Measurements from ENCODE around the gene SYCE3.

The SYCE3 gene

DNA sequence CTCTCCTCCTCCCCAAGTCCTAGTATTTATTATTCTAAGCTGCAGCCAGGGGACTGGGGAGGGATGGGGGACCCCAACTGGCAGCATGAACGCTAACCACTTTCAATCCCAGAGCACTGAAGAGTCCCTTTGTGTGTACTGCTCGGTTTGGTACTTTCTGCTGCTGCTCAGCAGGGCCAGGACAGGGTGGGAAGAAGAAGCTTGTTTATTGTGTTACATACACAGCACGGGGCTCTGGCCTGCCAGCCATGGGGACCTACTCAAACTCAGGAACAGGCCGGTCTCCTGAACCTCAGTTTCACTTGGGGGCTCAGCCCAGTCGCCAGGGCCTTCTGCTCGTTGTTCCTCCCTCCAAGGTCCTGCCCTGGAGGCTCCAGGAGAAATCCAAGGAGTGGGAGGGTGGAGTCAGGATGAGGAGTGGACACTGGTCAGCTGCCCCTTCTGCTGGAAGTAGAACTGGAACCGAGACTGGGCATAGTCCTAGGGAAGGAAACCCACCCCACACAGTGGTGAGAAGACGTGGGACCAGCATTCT lies 16.1 kb upstream of the SYCE3 start:
- intact Hi-C loops (cut with DNase I), result no loop called here

DNA sequence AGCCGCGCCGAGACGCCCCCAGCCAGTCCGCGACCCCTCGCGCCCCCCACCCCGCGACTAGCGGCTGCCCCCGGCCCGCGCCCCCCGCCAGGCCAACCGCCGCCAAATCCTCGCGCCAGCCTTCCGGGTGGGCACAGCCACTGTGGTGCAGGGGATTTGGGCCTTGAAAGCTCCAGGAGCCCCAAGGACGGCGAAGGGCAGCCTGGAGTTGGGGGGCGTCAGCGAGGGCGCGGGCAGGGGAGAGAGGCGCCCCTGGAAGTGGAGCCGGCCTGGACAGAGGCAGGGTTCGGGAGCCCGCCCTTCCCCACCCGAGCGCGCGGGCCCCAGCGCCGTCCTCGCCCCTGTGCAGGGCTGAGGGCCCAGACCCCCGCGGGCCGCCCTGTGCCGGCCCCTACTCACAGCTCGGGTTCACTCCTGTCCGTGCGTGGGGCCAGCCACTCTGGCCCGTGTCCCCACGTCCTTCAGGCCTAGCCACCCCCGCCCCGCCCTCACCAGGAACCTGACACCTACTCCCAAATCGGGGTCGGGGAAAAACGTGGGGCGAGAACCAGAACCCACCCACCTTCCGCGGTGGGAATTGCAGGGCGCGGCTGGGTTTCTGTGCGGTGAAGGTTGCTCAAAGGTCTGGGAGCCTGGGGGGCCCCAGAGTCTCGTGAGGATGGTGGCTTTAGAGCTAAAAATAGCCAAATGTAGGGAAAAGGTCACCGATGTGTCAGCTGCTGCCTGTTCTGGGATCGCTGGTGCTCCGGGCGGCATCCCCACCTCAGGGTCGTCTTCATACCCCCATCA lies 15.5 kb upstream of the SYCE3 start, which contains the start of gene CPT1B:
Gene CPT1B (minus strand): TSS at position 441 of the 789 bp plus-strand sequence. CDS start 512 bp downstream, outside the sequence.
- intact Hi-C loops (cut with DNase I), result no loop called here
- peak in 2 of 10 donors; percentile 65 to 76 for DNase-seq

More for the DNA sequence above, 16.1 kb upstream of the SYCE3 start:
- DNase-seq, result peak in 2 of 10 donors; percentile 41 to 47

DNA sequence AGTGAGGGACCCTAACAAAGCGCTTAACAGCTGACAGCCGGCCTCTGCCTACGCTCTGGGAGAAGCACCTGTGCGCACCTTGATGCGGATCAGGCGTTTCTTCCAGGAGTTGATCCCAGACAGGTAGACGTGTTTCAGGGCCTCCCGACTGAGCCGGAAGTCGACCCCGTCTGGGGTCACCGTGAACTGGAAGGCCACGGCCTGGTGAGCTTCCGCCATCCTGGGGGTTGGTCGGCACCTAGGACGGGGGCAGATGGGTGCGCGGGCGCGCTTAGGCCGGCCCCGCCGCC lies 14.9 kb upstream of the SYCE3 start:
- intact Hi-C loops (cut with DNase I), result no loop called here
- DNase-seq, result peak in 2 of 10 donors; percentile 79

DNA sequence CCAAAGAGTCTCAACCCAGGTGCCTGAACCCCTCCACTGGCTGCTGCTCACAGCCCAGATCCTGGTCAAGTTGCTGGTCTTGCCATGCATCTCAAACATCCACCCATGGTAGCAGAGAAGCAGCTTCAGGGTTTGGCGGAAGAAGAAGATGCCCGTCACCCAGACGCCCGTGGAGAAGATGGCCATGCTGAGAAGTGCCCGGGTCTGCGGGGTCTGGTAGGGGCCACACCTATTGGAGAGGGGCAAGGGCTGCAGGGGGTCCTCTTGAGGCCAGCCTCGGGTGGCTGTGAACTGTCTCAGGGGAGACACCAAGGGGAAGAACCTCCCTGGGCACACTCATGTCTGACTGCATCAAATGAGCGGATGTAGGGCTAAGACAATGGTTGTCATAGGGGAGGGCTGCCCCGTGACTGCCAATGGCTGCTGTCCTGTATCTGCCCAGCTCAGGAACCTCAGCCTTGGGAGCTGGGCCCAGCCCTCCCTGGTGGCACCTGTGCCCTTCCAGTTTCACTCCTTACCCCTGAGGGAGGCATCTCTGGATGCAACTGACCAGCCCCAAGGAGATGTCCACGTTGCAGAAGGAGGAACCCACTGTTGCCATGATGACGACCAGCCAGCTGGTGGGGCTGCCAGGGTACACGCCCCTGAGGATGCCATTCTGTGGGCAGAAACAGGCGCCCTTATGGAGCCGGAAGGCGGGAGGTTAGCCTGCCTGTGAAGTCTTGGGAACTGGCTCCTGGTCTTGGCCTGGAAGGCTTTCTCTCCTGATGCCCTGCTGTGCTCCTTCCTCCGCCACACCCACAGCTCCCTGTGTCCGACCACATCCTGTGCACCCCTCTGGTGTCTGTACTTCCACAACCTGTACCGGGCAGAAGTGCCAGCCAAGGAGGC lies 14.3 kb upstream of the SYCE3 start:
- intact Hi-C loops (cut with DNase I), result no loop called here
- DNase-seq, result peak in 2 of 10 donors; percentile 73 to 82

DNA sequence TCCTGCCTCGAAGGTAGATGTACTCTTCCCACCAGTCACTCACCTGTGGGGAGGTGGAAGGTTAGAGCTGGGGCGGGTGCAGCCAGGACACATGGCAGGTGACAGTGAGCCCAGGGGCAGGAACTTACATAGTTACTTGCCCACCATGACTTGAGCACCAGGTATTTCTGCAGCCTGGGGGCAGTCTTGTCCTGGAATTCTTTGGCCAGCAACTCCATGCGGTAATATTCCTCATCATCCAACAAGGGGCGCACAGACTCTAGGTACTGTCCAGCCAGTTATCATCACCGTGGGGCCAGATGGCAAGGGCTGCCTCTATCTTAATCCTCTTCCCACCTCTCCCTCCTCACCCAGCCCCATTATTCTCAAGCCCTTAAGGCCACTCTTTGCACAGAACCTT lies 13.4 kb upstream of the SYCE3 start:
- DNase-seq, result peak in 2 of 10 donors; percentile 74 to 82
- intact Hi-C loops (cut with DNase I), result no loop called here

DNA sequence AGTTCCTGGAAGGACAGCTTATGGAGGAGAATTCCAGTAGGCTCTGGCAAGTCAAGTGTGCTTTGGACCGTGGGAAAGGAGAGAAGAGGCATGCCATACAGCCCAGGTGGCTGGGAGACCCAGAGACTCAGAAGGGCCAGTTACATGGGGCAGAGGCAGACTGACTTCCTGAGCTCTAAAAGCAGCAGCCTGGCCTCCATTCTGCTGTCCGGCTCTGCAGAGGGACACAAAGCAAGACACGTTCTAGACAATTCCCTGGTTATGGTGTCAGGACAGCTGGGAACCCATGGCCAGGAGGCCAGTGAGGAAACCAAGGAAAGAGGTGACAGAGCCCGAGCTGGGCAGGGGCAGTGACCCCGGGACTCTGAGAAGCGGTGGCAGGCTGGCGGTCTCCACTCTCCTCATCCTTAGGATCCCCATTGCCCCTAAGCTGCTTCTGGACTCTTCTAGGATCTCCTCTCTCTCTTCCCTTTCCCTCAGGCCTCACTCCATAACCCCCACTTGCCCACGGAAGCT lies 12.8 kb upstream of the SYCE3 start:
- peak in 2 of 10 donors; percentile 55 to 73 for DNase-seq
- intact Hi-C loops (cut with DNase I), result no loop called here

DNA sequence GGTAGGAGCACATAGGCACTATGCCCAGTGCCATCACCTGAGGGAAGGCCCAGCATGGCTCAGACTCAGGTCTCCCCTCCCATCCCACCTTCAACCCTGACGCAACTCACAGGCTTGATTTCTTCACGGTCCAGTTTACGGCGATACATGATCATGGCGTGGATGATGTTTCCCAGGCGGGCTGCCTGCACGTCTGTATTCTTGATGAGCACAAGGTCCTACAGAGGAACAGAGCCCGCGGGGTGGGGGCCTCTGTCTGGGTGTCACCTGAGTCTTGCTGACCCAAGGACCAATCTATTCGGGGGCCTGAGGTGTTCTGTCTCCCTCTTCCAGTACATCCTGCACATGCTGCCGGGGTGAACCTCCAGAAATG lies 11.7 kb upstream of the SYCE3 start:
- intact Hi-C loops (cut with DNase I), result no loop called here
- DNase-seq, result peak in 2 of 10 donors; percentile 67 to 73

DNA sequence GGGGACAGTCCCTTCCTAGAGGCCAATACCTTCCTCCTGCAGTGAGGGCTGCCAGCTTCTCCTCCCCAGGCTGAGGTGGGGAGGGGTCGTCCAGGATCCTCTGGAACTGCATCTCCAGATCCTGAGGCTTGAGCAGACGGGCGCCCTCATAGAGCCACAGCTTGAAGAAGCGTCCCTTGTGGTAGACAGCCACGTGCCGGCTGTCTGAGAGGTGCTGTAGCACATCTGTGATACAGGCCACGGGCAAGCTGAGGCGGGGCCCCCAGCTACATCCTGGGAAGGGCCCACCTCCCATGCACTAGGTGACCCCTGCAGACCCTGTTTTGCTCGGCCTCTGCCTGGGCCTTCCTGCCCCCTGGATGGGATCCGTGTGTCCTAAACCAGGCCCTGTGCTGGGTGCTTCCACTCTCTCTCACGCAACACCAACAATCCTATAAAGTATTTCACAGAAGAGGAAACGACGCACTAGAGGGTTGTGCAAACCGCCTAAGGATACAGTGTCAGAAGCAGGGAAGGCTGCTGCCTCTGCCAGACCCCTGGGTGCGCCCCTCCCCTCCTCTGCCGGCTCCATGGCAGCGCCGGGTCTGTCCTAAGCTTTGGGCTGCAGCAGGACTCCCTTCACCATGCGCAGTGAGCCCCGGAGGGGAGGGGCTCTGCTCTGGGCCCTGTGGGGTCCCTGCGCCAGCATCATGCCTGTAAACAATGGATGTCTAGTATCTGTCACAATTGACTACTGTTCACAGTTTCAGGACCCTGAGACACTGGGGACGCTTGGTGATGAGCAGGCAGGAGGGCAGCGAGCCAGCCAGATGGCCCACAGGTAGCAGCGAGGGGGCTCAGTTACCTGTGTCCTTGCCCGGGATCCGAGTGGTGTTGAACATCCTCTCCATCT lies 11.0 kb upstream of the SYCE3 start:
- intact Hi-C loops (cut with DNase I), result no loop called here
- peak in 2 of 10 donors; percentile 49 to 72 for DNase-seq

DNA sequence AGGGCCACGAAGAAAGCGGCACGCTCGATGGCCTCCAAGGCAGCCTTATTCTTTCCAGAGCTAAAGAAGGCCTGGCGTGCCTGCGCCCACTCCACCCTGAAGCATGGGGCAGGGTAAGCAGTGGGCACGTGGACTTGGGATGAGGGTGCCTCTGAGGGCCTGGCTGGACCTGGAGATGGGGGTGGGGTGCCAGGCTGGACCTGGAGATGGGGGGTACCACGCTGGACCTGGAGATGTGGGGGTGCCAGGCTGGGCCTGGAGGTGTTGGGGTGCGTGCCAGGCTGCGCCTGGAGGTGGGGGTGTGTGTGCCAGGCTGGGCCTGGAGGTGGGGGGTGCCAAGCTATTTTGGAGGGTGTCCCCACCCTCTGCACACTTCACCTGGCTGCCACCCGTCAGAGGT lies 10.2 kb upstream of the SYCE3 start:
- intact Hi-C loops (cut with DNase I), result no loop called here

DNA sequence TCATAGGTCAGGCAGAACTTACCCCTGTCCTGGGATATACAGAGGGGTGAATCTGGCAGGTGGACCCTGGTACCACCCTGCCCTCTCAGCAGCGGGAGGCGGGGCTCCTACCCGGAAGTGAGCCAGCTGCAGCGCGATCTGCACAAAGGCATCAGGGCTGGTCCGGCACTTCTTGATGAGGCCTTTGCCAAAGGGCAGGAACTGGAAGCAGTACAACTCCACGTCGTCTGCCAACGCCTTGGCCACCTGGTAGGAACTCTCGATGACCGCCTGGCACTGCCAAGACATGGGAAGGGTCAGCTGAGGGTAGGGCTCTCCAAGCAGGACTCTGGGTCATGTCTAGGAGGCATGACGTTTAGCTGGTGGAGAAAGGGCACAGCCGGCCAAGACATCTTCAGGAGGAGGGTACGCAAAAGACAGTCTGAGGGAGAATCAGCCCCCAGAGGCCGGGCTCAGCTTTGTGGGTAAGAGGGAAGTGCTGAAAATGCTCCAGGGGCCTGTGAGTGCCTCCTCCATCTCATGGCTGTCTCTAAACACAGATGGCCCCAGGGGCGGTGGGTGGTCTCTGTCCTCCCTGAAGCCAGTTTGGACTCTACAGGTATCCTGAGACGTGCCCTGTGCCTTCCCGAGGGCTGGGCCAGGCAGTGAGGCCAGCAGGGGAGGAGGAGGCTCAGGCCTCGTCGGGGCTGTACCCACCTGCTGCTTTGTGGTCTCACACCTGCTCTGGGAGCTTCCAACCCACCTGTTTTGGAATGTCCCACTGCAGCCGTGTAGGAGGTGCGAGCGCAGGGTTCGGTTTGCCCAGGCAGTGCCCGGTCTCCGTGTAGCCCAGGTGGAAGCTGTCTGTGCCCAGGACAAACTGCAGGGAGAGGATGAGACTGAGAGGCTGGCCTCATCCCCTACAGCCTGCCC lies 8.8 kb upstream of the SYCE3 start:
- peak in 2 of 10 donors; percentile 74 to 77 for DNase-seq
- intact Hi-C loops (cut with DNase I), result no loop called here

More for the DNA sequence above, 10.2 kb upstream of the SYCE3 start:
- DNase-seq, result peak in 2 of 10 donors; percentile 55 to 75

DNA sequence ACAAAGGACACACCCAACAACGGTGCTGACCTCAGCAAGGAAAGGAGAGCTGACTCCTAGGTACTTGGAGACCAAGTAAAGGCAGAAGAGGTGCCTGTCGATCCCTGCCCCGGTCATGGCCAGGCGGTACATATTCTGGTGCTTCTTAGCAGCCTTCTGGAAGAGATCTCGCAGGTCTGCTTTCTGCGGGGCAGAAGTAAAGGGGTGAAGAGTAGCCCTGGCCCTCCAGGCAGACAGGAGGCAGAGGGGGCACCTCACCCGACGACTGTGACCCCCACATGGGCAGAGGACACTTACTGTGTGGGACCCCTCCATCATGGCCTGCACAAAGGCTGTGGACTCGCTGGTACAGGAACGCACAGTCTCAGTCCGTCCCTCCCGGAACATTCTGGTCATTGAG lies 8.1 kb upstream of the SYCE3 start:
- DNase-seq, result peak in 2 of 10 donors; percentile 50 to 63
- intact Hi-C loops (cut with DNase I), result no loop called here

DNA sequence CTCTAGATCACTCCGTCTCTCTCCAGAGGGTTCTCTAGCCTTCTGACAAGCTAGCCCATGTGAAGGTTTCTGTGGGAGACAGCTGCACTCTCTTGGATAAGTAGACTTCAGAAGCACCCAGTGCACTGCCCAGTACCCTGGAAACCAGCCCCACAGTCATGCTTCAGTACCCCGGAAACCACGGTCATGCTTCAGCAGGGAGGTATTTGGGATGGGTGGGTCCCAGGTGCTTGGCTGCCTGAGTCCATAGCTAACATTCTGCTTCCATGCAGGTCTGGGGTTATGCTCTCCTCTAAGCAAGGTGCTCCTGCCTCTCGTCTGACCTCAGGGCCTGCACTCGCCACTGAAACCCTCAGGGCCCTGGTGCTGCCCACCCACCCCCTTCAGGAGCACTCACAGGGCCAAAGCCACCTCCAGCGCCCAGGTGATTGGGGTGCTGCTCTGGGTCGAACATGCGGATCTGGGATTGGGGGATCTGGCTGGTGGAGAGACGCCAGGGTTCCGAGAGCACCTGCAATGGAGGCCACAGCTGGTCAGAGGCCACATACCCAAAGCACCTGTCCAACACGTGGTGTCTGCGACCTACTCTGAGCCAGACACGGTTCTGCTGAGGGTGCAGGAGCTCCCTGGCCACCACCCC lies 7.3 kb upstream of the SYCE3 start:
- peak in 2 of 10 donors; percentile 32 to 69 for DNase-seq
- intact Hi-C loops (cut with DNase I), result no loop called here

DNA sequence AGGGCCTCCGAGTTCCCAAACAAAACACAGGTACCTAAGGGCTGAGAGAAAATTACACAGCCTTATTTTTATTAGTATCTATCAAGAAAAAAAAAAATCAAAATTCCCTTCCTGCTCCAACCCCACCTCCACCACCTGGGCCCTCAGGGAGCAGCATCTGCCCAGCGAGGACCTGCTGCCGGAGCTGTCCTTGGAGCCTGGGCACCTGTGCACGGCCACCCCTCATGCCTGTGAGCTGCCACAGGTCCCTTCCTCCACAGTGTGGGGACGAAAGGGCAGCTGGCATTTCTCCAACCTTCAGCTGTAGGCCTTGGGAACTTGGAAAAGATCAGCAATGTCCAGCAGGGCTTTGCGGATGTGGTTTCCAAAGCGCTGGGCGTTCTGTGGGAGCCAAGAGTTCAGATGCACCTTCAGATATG lies 6.3 kb upstream of the SYCE3 start:
- intact Hi-C loops (cut with DNase I), result no loop called here
- peak in 2 of 10 donors; percentile 38 to 52 for DNase-seq

DNA sequence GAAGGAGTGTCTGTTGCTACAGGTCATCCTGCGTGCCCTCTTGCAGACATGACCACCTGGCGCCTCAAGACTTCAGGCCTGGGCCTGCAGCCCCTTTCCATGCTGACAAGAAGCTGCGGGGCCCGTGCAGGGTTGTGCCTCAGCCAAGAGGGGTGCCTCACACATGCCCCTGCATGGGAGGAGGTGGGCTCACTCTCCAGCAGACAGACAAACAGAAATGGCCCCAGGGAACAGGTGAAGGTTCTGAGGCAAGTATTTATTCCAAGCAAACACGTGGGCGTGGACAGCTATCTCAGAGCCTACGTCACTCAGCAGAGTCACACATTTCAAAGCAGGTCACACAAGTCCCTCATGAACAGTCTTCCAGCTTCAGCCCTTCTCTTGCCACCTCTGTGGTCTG lies 5.9 kb upstream of the SYCE3 start:
- intact Hi-C loops (cut with DNase I), result no loop called here
- DNase-seq, result peak in 2 of 10 donors; percentile 25 to 76

DNA sequence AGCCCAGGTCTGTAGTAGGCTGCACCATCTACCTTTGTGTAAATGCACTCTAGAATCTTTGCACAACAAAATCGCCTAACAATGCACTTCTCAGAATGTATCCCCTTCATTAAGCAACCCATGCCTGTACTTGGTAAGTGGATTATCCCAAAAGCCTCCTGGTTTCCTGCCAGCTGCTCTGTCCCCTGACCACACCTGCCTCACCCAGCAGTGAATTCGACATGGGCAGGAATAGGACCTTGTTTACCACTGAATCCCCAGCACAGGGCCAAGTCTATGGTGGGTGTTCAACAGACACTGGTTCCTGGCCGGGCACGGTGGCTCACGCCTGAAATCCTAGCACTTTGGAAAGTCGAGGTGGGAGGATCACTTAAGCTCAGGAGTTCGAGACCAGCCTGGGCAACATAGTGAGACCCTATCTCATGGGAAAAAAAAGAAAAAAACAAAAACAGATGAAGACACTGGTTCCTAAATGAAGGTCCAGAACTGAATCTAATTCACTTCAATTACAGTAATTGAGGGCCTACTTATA lies 5.1 kb upstream of the SYCE3 start:
- intact Hi-C loops (cut with DNase I), result no loop called here
- DNase-seq, result peak in 2 of 10 donors; percentile 5 to 52

DNA sequence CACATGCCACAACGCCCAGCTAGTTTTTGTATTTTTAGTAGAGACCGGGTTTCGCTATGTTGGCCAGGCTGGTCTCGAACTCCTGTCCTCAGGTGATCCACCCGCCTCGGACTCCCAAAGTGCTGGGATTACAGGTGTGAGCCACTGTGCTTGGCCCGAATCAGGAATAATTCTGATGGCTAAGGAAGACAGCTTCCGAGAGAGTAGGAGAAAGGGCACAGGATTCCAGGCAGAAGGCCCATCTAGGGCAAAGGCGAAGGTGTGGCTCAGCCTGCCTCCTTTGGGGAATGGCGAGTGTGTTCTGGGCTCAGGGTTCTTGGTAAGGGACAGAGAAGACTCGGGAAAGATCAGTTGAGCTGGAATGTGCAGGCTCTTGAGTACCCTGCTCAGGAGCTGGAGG lies 1.6 kb upstream of the SYCE3 start:
- peak in 2 of 10 donors; percentile 40 for DNase-seq
- intact Hi-C loops (cut with DNase I), result no loop called here

DNA sequence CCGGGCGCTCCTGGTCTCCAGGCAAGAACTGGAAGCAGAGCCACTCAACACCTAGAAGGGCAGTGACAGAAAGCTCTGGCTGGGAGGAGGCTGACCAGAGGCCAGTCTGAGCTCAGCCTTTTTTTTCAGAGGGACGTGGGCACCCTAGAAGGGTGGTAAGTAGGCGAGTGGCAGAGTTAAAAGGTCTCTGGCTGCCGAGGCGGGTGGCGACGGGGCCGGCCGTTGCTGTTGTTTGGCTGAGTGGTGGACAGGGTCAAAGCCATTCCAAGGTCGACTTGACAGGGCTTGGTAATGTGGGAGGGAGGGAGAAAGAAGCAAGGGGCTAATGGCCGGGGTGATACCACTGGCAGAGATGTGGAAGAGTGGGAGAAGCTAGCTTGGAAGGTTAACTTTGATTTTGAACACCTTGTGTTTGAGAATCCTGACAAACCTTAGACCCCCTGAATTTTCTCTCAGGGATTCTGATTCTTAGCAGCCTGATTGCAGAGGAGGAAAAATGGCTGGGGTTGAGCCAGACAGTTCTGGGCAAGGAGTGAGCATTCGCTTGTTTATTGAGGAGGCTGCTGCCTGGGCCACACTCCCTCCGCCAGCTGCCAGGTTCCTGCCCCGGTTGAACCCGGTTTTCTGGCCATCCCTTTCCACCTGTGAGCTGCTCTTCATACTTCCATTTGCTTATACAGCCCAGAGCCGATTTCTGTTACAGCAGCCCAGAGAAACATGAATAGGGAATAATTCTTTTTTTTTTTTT lies 868 bp upstream of the SYCE3 start:
- peak in 3 of 10 donors; percentile 12 to 77 (median 76) for DNase-seq
- intact Hi-C loops (cut with DNase I), result loop anchor here (2.0 kb wide), 2 partner anchors 19 to 37 kb away; partner anchors contain the start of gene CHKB
